ENCODE results near the gene CABP7.

Gene CABP7

DNA sequence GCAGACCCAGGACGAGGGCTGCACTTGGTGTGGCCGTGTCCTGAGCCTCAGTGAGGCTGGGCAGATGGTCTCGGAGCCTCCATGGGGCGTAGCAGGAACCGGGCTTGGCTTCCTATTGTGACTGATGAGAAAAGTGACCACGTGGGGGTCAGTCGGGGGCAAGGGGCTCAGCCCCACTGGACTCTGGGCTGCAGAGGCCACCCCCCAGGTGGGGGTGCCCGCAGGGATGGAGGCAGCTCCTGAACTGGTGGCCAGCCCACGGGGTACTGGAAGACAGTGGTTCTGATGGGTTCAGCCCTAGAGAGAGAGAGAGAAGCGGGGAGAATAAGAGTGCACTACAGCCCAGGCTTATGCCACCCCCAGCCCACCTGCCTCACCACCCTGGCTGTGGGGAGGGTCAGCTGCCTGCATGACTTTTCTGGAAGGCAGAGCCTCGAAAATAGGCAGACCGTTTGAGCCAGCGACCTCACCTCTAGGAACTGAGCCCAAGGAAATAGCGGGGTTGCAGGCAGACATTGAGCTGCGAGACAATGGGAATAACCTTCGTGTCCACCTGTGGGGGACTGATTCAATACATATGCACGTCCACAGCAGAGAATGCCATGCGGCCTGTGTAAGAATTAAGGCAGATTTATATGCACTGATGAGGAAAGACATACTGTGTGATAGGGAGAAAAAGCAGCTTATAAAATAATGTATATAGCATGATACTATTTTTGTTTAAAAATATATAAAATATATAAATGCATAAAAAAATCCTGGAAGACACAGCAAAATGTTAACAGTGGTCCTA lies 11.5 kb downstream of the CABP7 start:
- ATAC-seq (ENCODE audit: low read depth), result no peak
- H3K4me1 ChIP-seq (ENCODE audit: insufficient read depth, poor library complexity, severe bottlenecking), result no peaks in the 10 kb centered on the region
- H3K27ac ChIP-seq (ENCODE audit: poor library complexity, severe bottlenecking), result no peak overlapping the region
- H3K27me3 ChIP-seq (ENCODE audit: insufficient read depth, poor library complexity, severe bottlenecking), result no peaks in the 10 kb centered on the region
- H3K36me3 ChIP-seq (ENCODE audit: low read depth), result no peaks in the 10 kb centered on the region
- no peak for DNase-seq (ENCODE audit: low spot score)
- no peaks in the 10 kb centered on the region for H3K9me3 ChIP-seq (ENCODE audit: severe bottlenecking)
- TF ChIP-seq, protein P1, sequence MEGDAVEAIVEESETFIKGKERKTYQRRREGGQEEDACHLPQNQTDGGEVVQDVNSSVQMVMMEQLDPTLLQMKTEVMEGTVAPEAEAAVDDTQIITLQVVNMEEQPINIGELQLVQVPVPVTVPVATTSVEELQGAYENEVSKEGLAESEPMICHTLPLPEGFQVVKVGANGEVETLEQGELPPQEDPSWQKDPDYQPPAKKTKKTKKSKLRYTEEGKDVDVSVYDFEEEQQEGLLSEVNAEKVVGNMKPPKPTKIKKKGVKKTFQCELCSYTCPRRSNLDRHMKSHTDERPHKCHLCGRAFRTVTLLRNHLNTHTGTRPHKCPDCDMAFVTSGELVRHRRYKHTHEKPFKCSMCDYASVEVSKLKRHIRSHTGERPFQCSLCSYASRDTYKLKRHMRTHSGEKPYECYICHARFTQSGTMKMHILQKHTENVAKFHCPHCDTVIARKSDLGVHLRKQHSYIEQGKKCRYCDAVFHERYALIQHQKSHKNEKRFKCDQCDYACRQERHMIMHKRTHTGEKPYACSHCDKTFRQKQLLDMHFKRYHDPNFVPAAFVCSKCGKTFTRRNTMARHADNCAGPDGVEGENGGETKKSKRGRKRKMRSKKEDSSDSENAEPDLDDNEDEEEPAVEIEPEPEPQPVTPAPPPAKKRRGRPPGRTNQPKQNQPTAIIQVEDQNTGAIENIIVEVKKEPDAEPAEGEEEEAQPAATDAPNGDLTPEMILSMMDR (IDR thresholded peaks at IDR 0.05; ENCODE audit: poor library complexity, severe bottlenecking), result no peak
- no peak overlapping the region for H3K4me3 ChIP-seq (ENCODE audit: severe bottlenecking)

DNA sequence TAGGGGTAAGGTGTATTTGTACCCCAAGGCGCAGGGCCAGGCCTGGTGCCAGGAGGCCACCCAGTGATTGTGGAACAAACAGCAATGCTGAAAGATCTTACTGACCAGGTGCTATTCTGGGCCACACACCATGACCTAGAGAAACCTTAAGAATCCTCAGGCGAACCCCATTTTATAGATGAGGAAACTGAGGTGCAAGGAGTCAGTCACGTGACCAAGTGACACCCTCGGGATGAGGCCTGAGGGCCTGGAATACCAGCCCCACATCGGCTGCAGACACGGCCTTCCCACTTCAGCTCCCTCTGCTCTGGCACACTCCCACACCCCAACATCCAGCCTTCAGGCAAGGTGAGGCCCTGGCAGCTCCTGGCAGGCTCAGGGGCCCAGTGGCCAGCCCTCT lies 13.1 kb downstream of the CABP7 start:
- no peak for ATAC-seq (ENCODE audit: low read depth)
- no peak for DNase-seq (ENCODE audit: low spot score)
- Histone ChIP-seq H3K27me3 (ENCODE audit: insufficient read depth, poor library complexity, severe bottlenecking) (no peaks in the 10 kb centered on the region), H3K4me1 (ENCODE audit: insufficient read depth, poor library complexity, severe bottlenecking) (no peaks in the 10 kb centered on the region), H3K4me3 (ENCODE audit: severe bottlenecking) (no peak overlapping the region), H3K36me3 (ENCODE audit: low read depth) (no peaks in the 10 kb centered on the region), H3K9me3 (ENCODE audit: severe bottlenecking) (no peaks in the 10 kb centered on the region), H3K27ac (ENCODE audit: poor library complexity, severe bottlenecking) (no peak overlapping the region)
- TF ChIP-seq, protein P1 (IDR thresholded peaks at IDR 0.05; ENCODE audit: poor library complexity, severe bottlenecking), result no peak

DNA sequence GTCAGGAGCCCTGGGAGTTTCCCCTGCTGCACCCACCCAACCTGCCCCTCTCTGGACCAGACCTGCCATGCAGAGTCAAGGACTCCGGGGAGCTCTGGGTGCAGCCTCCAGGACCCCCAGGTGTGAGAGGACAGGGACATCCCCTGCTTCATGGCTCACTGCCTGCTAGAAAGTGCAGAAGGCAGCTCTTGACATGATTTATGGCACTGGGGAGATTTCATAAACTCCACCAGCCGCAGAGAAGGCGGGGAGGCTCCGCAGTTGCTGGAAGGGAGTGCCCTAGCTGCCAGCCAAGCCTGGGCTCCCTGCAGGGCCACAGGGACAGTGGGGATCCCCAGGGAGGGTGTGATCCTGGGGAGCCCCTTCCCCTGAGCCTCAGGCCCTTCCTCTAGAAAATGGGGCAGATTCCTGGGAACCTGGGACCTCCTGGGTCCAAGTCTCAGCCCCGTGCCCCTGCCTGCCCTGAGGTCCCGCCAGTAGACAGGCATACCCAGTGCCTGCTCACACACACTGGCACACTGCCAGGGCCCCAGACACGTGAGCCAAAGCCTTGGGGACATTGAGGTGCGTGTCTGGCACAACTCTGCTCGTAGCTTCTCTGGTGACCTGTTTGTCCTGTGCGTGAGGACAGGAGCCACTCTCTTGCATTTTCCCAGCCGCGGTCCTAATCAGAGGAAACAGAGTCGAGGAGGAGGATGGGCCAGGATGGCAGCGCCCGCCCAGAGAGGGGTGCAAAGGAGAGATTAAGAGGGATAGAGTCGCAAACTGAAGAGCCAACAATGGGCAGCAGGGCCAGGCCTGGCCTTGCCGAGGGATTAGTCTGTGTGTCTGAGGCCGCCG lies 13.8 kb downstream of the CABP7 start:
- no peaks in the 10 kb centered on the region for H3K36me3 ChIP-seq (ENCODE audit: low read depth)
- no peaks in the 10 kb centered on the region for H3K4me1 ChIP-seq (ENCODE audit: insufficient read depth, poor library complexity, severe bottlenecking)
- TF ChIP-seq, protein P1 (IDR thresholded peaks at IDR 0.05; ENCODE audit: poor library complexity, severe bottlenecking), result no peak
- H3K27me3 ChIP-seq (ENCODE audit: insufficient read depth, poor library complexity, severe bottlenecking), result no peaks in the 10 kb centered on the region
- H3K27ac ChIP-seq (ENCODE audit: poor library complexity, severe bottlenecking), result no peak overlapping the region
- DNase-seq (ENCODE audit: low spot score) (no peak), ATAC-seq (ENCODE audit: low read depth) (peak; percentile 33; the same call in 2 of the 3 replicates)
- no peak overlapping the region for H3K4me3 ChIP-seq (ENCODE audit: severe bottlenecking)
- no peaks in the 10 kb centered on the region for H3K9me3 ChIP-seq (ENCODE audit: severe bottlenecking)

DNA sequence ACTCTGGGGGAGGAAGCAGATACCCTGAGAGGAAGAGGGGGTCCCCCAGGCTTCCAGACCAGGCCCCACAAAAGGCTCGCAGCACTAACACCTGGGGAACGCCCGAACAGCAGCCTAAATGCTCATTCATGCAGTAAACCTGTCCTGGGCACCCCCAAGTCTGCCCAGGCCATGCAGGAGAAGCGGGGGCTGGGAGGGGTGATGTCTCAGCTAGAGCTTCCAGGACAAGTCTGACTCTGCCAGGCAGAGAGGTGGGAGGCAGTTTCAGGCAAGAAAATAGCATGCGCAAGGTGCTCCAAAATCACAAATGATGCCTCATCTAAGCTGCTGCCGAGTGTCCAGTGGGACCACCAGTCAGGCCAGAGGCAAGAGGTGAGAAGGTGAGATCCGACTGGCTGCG lies 14.6 kb downstream of the CABP7 start:
- DNase-seq (ENCODE audit: low spot score), result no peak
- ATAC-seq (ENCODE audit: low read depth), result no peak
- H3K27me3 ChIP-seq (ENCODE audit: insufficient read depth, poor library complexity, severe bottlenecking), result no peaks in the 10 kb centered on the region
- H3K4me1 ChIP-seq (ENCODE audit: insufficient read depth, poor library complexity, severe bottlenecking), result no peaks in the 10 kb centered on the region
- no peak overlapping the region for H3K27ac ChIP-seq (ENCODE audit: poor library complexity, severe bottlenecking)
- no peak overlapping the region for H3K4me3 ChIP-seq (ENCODE audit: severe bottlenecking)
- TF ChIP-seq, protein P1 (IDR thresholded peaks at IDR 0.05; ENCODE audit: poor library complexity, severe bottlenecking), result no peak
- H3K9me3 ChIP-seq (ENCODE audit: severe bottlenecking), result no peaks in the 10 kb centered on the region
- no peaks in the 10 kb centered on the region for H3K36me3 ChIP-seq (ENCODE audit: low read depth)
